Measurements from ENCODE around the gene SLC39A13.

Gene SLC39A13

GRCh38 chr11:47360341-47360740, 48.0 kb upstream of the SLC39A13 start:
- TF ChIP-seq GABPA (IDR thresholded peaks at IDR 0.05; ENCODE audit: low read depth): no peak
- TF ChIP-seq SPI1 (IDR thresholded peaks at IDR 0.05; ENCODE audit: borderline replicate concordance, low read depth): no peak
- TF ChIP-seq POLR2AphosphoS5 (IDR thresholded peaks at IDR 0.05; ENCODE audit: low read depth): no peak
- TF ChIP-seq, protein P1, sequence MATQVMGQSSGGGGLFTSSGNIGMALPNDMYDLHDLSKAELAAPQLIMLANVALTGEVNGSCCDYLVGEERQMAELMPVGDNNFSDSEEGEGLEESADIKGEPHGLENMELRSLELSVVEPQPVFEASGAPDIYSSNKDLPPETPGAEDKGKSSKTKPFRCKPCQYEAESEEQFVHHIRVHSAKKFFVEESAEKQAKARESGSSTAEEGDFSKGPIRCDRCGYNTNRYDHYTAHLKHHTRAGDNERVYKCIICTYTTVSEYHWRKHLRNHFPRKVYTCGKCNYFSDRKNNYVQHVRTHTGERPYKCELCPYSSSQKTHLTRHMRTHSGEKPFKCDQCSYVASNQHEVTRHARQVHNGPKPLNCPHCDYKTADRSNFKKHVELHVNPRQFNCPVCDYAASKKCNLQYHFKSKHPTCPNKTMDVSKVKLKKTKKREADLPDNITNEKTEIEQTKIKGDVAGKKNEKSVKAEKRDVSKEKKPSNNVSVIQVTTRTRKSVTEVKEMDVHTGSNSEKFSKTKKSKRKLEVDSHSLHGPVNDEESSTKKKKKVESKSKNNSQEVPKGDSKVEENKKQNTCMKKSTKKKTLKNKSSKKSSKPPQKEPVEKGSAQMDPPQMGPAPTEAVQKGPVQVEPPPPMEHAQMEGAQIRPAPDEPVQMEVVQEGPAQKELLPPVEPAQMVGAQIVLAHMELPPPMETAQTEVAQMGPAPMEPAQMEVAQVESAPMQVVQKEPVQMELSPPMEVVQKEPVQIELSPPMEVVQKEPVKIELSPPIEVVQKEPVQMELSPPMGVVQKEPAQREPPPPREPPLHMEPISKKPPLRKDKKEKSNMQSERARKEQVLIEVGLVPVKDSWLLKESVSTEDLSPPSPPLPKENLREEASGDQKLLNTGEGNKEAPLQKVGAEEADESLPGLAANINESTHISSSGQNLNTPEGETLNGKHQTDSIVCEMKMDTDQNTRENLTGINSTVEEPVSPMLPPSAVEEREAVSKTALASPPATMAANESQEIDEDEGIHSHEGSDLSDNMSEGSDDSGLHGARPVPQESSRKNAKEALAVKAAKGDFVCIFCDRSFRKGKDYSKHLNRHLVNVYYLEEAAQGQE (IDR thresholded peaks at IDR 0.05; ENCODE audit: insufficient replicate concordance, low read depth): no peak
- no peak for TF ChIP-seq CTCF (IDR thresholded peaks at IDR 0.05; ENCODE audit: insufficient read depth, low read length)
- no peak overlapping the region for H3K4me3 ChIP-seq (replicated peaks; ENCODE audit: insufficient read depth, low read length)
- peak overlapping the region; percentile 96 for H3K27ac ChIP-seq (replicated peaks)
- no peak for DNase-seq (ENCODE audit: low read depth in 1 of 2, low spot score in 1 of 2)
- H3K27me3 ChIP-seq (ENCODE audit: insufficient read depth, poor library complexity, severe bottlenecking): no peaks in the 10 kb centered on the region

DNA sequence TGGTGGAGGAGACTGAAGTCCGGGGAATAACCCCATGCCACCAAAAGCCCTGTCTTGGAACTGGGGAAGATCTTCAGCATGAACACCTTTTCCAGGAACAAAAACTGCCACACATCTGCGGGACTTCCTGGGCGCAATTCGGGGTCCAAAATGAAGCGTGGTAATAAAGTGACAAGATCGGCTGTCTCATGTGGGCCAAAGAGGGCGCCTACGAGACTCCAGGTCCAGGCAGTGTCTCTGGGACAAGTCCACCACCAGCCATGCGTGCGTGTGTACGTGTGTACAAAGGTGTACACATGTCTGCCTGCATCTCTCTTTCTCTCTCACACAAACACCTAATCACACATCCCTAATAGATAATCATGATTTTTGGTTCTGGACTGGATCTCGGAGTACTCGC, 47.0 kb upstream of the SLC39A13 start:
- no peak for TF ChIP-seq SPI1 (IDR thresholded peaks at IDR 0.05; ENCODE audit: borderline replicate concordance, low read depth)
- no peak for TF ChIP-seq POLR2AphosphoS5 (IDR thresholded peaks at IDR 0.05; ENCODE audit: low read depth)
- no peak for TF ChIP-seq CTCF (IDR thresholded peaks at IDR 0.05; ENCODE audit: insufficient read depth, low read length)
- no peak for TF ChIP-seq GABPA (IDR thresholded peaks at IDR 0.05; ENCODE audit: low read depth)
- TF ChIP-seq, protein P1 (IDR thresholded peaks at IDR 0.05; ENCODE audit: insufficient replicate concordance, low read depth): no peak
- Histone ChIP-seq H3K4me3 (replicated peaks; ENCODE audit: insufficient read depth, low read length) (no peak overlapping the region), H3K27ac (replicated peaks) (peak overlapping the region; percentile 96), H3K27me3 (ENCODE audit: insufficient read depth, poor library complexity, severe bottlenecking) (no peaks in the 10 kb centered on the region)
- no peak for DNase-seq (ENCODE audit: low read depth in 1 of 2, low spot score in 1 of 2)

- H3K27ac ChIP-seq (replicated peaks): no peak overlapping the region
- TF ChIP-seq, protein P1 (IDR thresholded peaks at IDR 0.05; ENCODE audit: insufficient replicate concordance, low read depth): no peak
- peak; percentile 57 for TF ChIP-seq POLR2AphosphoS5 (IDR thresholded peaks at IDR 0.05; ENCODE audit: low read depth)
- H3K27me3 ChIP-seq (ENCODE audit: insufficient read depth, poor library complexity, severe bottlenecking): no peaks in the 10 kb centered on the region
- no peak for DNase-seq (ENCODE audit: low read depth in 1 of 2, low spot score in 1 of 2)
- H3K4me3 ChIP-seq (replicated peaks; ENCODE audit: insufficient read depth, low read length): no peak overlapping the region
Measured at GRCh38 chr11:47366020-47366490, 42.3 kb upstream of the SLC39A13 start.

Data from HL-60 (cell line).